PC-3 (cell line): ENCODE results near the gene AHCTF1.
"Not testable (repeated sequence)": the region's sequence is repeated elsewhere in the genome, so short reads cannot be mapped to it uniquely, and the experiment has no call there.

Experiments
- CTCF ChIP-seq: fragments of 300-600 bp; sonication (generic); conservative IDR thresholded peaks from 2 replicates; pipeline ENCODE4 v1.5.1; 2017; ENCODE audit warnings: antibody characterized with exemption, low read depth, mild to moderate bottlenecking, low read length
- EZH2 ChIP-seq: fragments of 300-600 bp; sonication (generic); IDR thresholded peaks from one replicate; pipeline ENCODE4 v1.6.1; 2017; ENCODE audit warnings: antibody characterized with exemption, mild to moderate bottlenecking, low read length; ENCODE audit not compliant: unreplicated experiment

- TF ChIP-seq CTCF, EZH2: not testable (repeated sequence)
Measured at GRCh38 chr1:246863791-246864190, 68.0 kb downstream of the AHCTF1 start.
